VCaP (cell line): ENCODE measurements around the gene TANGO2.

Experiments used
- H3K27ac ChIP-seq: fragments of 450-650 bp; 2 replicates; pipeline ENCODE4 v1.5.1; 2017
- TF ChIP-seq, protein P1 (sequence below): fragments of 450-650 bp; conservative IDR thresholded peaks from 2 replicates; pipeline ENCODE4 v1.5.1; 2017; ENCODE audit warnings: mild to moderate bottlenecking, moderate library complexity

The TANGO2 gene

DNA sequence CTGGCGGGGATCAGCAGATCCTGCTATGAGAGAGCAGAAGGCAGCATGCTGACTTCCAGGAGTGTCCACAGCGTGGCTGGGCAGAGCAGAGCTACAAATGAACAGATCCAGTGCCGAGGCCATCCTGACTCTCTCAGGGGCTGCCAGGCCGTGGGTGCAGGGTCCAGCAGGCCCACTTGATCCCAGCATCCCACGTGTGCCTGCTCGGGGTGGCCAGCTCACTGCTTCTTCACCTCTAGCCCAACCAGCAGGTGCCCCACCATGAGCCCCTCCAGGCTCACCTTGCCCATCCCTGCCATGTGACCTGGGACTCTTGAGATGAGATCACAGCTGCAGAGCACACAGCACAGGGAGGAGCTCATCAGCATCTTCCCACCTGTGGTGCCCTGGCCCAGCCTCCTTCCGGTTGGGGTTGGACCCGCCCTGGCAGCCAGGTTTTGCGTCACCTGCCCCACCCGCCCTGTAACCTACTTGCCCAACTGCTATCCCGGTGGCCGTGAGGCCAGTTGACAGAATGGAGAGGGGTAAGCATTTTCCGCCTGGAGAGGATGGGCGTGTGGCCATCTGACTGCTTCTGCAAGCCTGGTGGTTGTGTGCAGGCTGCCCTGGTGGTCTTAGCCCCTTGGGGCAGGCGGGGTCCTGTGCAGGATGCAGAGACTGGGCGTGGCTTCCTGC is 11.0 kb downstream of the TANGO2 start:
- no peak overlapping the region for H3K27ac ChIP-seq
- TF ChIP-seq, protein P1, sequence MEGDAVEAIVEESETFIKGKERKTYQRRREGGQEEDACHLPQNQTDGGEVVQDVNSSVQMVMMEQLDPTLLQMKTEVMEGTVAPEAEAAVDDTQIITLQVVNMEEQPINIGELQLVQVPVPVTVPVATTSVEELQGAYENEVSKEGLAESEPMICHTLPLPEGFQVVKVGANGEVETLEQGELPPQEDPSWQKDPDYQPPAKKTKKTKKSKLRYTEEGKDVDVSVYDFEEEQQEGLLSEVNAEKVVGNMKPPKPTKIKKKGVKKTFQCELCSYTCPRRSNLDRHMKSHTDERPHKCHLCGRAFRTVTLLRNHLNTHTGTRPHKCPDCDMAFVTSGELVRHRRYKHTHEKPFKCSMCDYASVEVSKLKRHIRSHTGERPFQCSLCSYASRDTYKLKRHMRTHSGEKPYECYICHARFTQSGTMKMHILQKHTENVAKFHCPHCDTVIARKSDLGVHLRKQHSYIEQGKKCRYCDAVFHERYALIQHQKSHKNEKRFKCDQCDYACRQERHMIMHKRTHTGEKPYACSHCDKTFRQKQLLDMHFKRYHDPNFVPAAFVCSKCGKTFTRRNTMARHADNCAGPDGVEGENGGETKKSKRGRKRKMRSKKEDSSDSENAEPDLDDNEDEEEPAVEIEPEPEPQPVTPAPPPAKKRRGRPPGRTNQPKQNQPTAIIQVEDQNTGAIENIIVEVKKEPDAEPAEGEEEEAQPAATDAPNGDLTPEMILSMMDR, result no peak

DNA sequence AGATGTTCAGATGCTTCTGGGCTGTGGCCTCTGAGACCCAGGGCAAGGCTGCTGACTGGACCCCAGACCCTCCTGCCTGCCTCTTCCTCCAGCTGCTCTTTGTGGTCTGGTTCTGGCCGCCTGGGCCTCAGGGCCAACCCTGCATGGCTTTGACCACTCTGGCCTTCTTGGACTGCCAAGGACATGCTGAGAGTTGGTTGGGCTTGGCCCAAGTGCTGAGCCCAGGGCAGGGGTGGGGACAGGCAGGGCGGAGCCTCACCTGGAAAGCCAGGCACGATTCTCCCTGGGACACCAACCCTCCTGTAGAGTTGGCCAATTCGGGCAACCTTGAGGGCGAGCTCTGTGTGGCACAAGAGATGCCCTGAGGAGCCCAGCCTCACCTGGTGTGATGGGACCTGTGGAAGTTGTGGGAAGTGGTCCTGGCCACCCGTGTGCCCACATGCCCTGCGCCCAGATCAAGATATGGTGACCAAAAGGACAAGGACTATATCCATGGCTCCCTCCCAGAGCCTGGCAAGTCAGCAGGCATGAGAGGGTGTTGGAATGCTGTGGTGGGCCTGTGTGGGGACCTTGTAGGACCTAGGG is 11.6 kb downstream of the TANGO2 start:
- no peak overlapping the region for H3K27ac ChIP-seq
- TF ChIP-seq, protein P1, result no peak

DNA sequence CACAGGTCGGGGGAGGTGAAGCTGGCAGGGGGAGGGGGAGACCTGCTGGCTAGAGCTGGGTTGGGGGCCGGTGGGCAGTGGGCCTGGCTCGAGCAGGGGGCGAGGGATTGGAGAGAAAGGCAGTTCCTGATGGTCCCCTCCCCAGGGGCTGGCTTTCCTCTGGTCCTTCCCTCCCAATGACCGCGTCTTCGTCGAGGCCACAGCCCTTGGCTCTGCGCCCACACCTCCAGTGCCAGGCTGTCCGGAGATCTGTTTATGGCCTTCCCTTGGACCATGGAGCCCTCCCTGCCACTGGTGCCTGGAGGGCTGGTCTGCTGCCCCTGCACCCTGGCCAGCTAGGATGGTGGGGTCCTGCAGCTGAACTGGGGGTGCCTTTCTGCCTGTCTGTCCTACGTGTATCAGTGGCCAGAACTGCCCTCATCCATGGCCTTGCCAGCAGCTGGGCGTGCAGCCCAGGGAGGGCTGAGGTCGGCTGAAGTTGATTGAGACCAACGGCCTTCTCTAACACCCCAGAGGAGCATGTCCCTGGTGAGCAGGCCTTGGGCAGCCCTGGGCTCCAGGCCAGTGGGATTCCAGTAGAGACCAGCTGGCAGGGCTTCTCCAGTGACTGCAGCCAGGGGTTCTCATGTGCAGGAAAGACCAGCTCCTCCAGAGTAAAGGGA is 12.3 kb downstream of the TANGO2 start:
- no peak overlapping the region for H3K27ac ChIP-seq
- TF ChIP-seq, protein P1, result no peak

DNA sequence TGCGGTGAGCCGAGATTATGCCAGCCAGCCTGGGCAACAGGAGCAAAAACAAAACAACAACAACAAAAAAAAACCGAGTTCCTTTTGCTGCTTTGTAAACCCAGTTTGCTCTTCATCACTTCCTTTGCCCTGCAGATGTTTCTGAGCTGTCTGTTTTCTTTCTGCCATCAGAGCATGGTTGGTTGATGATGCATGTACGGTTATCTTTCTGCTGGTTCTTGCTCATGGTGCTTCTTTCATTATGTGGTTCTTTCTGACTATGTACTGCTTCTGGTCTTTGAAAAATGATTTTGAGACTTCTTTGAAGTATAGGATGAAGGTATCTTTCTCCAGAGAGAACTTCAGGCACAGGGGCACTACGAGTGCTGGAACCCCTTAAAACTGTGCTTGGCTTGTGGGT is 13.2 kb downstream of the TANGO2 start:
- no peak overlapping the region for H3K27ac ChIP-seq
- TF ChIP-seq, protein P1, result no peak

DNA sequence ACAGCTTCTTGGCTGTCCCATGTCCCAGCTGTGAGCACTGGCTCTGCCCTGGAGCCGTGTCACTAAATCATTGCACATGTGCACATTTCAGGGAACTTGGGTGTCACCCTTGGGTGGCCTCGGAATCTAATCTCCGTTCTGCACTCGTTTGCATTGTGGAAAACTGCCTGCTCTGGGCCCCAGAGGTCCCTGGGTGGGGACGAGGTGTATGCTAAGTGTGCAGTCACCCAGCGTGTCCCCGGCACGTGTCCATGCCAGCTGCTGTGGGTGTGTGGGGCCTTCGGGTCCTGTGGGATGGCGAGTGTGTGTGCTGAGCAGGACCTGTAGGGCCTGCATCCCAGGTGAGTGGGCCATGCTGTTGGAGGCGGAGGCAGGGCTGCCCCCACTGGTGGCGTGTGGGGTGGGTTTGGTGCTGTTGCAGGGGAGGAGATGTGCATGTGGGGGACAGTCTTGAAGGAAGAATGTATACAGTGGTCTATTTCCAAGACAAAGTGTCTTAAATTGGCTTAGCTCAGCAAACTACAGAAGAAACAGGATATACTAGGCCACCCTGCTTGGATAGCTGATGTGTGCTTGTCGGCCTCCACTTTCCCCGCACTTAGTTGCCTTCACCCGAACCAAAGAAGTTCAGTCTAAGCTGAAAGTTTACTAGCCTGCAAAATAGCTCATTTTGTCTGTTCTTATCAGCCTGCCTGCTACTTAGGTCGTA is 14.6 kb downstream of the TANGO2 start:
- no peak overlapping the region for H3K27ac ChIP-seq
- TF ChIP-seq, protein P1, result no peak

DNA sequence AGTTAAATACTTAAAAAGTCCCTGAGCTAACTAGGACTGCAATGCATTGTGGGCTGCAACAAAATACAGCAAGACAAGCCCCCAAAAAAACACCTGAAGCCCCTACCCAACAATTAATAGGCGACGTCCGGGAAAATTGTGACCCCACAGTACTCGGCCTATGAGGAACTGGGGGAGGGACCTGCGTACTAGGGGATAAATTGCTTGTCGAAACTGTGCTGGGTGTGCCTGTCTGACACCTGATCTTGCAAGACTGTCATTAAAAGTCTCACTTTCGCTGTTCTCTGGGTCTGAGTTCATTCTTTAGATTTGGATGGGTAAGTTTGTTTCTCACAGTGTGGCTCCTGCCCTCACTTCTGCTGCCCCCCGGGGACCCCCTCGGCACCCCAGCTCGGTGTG is 15.2 kb downstream of the TANGO2 start:
- no peak overlapping the region for H3K27ac ChIP-seq

More for the DNA sequence above, 15.2 kb downstream of the TANGO2 start:
- TF ChIP-seq, protein P1, result no peak
